GM12878 (cell line): ENCODE measurements around the gene EHD1. TPM values are rescaled to one million over a fixed set of nuclear protein-coding genes. Genes with fewer than 3 reads are reported as not detected.

Experiments
- BHLHE40 ChIP-seq, 2 experiments: fragments of 450-650 bp in 1 of 2; IDR thresholded peaks; 2 replicates each; pipeline ENCODE4 v1.6.1; 2011 to 2017; ENCODE audit warnings: low read depth in 2 of 2, borderline replicate concordance in 1 of 2, improper control_type of control experiment in 1 of 2, low read length in 1 of 2, mild to moderate bottlenecking in 1 of 2
- CHD4 ChIP-seq: fragments of 200-600 bp; sonication (generic); IDR thresholded peaks from 2 replicates; pipeline ENCODE4 v1.6.1; 2016; ENCODE audit warnings: mild to moderate bottlenecking
- CUX1 ChIP-seq: IDR thresholded peaks from 2 replicates; pipeline ENCODE4 v1.6.1; 2012; ENCODE audit warnings: improper control_type of control experiment, low read depth, low read length; ENCODE audit not compliant: insufficient replicate concordance
- EP300 ChIP-seq, 2 experiments: fragments of 150-350 bp in 1 of 2; IDR thresholded peaks; 2 replicates each; pipeline ENCODE4 v1.6.1; 2011 to 2012; ENCODE audit warnings: low read depth in 2 of 2, low read length in 2 of 2, borderline replicate concordance in 1 of 2, improper control_type of control experiment in 1 of 2, inconsistent platforms in 1 of 2; ENCODE audit not compliant: control insufficient read depth in 1 of 2
- GATAD2B ChIP-seq: fragments of 450-650 bp; conservative IDR thresholded peaks from 2 replicates; pipeline ENCODE4 v1.6.1; 2017; ENCODE audit warnings: low read depth, mild to moderate bottlenecking, moderate library complexity
- HDAC6 ChIP-seq: fragments of 200-600 bp; sonication (generic); IDR thresholded peaks from one replicate; pipeline ENCODE4 v1.8.0; 2017; ENCODE audit warnings: antibody characterized with exemption; ENCODE audit not compliant: unreplicated experiment
- JUNB ChIP-seq: IDR thresholded peaks from 2 replicates; pipeline ENCODE4 v1.6.1; 2016; ENCODE audit warnings: antibody characterized with exemption, mild to moderate bottlenecking
- KLF5 ChIP-seq: fragments of 450-650 bp; IDR thresholded peaks from 2 replicates; pipeline ENCODE4 v1.6.1; 2014; ENCODE audit warnings: mild to moderate bottlenecking; ENCODE audit not compliant: partially characterized antibody
- LARP7 ChIP-seq: fragments of 450-650 bp; IDR thresholded peaks from 2 replicates; pipeline ENCODE4 v1.6.1; 2017; ENCODE audit warnings: mild to moderate bottlenecking
- PBX3 ChIP-seq: IDR thresholded peaks from 2 replicates; pipeline ENCODE4 v1.6.1; 2011; ENCODE audit warnings: mild to moderate bottlenecking, low read depth, low read length, moderate library complexity; ENCODE audit not compliant: insufficient replicate concordance
- RBBP5 ChIP-seq: fragments of 200-600 bp; sonication (generic); conservative IDR thresholded peaks from 2 replicates; pipeline ENCODE4 v1.6.1; 2016
- RELA ChIP-seq: fragments of 450-650 bp; IDR thresholded peaks from 2 replicates; pipeline ENCODE4 v1.8.0; 2014; ENCODE audit warnings: borderline replicate concordance; ENCODE audit not compliant: partially characterized antibody
- REST ChIP-seq: IDR thresholded peaks from 2 replicates; pipeline ENCODE4 v1.6.1; 2012; ENCODE audit warnings: mild to moderate bottlenecking, low read depth, low read length
- RUNX3 ChIP-seq: IDR thresholded peaks from 2 replicates; pipeline ENCODE4 v1.6.1; 2012; ENCODE audit warnings: low read length, inconsistent platforms
- SMAD5 ChIP-seq: IDR thresholded peaks from 2 replicates; pipeline ENCODE4 v1.6.1; 2016; ENCODE audit warnings: antibody characterized with exemption, low read depth
- SPI1 ChIP-seq: IDR thresholded peaks from 2 replicates; pipeline ENCODE4 v1.6.1; 2011; ENCODE audit warnings: low read depth, mild to moderate bottlenecking, low read length, moderate library complexity, borderline replicate concordance; ENCODE audit not compliant: insufficient read depth
- SUPT20H ChIP-seq: IDR thresholded peaks from 2 replicates; pipeline ENCODE4 v1.6.1; 2011; ENCODE audit warnings: low read depth, mild to moderate bottlenecking, low read length, moderate library complexity, borderline replicate concordance; ENCODE audit not compliant: control insufficient read depth
- YBX1 ChIP-seq: fragments of 450-650 bp; IDR thresholded peaks from 2 replicates; pipeline ENCODE4 v1.6.1; 2016; ENCODE audit warnings: antibody characterized with exemption
- ZNF207 ChIP-seq: fragments of 450-650 bp; IDR thresholded peaks from 2 replicates; pipeline ENCODE4 v1.6.1; 2014; ENCODE audit warnings: antibody characterized with exemption, mild to moderate bottlenecking, borderline replicate concordance
- ZNF622 ChIP-seq: fragments of 450-650 bp; IDR thresholded peaks from 2 replicates; pipeline ENCODE4 v1.6.1; 2017; ENCODE audit warnings: mild to moderate bottlenecking, inconsistent platforms
- polyA plus RNA-seq, 11 experiments: library from polyadenylated mRNA; depleted of rRNA in 4 of 11; unstranded in 6 of 11; stranded (reverse) in 5 of 11; fragments of >200 nt; fragmentation: Nextera tagmentation in 4 of 11; fragmentation: Illumina TruSeq in 1 of 11; extraction: Ambion mirVana in 4 of 11; extraction: Trizol in 1 of 11; gene quantifications; 1 replicate in 1 of 11; 2 replicates in 10 of 11; pipeline versions ENCODE4 v1.2.1 to v1.2.3, GENCODE V29; 2011 to 2016; ENCODE audit warnings: inconsistent platforms in 2 of 11, missing spikeins in 2 of 11, low read depth in 1 of 11
- total RNA-seq, 4 experiments: library from RNA; depleted of rRNA in 3 of 4; stranded (reverse); fragments of >200 nt in 3 of 4; fragmentation: Illumina TruSeq in 1 of 4; extraction: Trizol in 1 of 4; gene quantifications; 2 replicates each; pipeline versions ENCODE4 v1.2.1 to v1.2.3, GENCODE V29; 2013 to 2021

Gene EHD1
- total and polyA plus RNA-seq, 10 of the 15 experiments (the other 5 are each of a cell fraction or from before 2014, with no cell fraction given): 1.0 to 165 (median 66.5) TPM

GRCh38 chr11:64868904-64869570 lies 9.4 kb downstream of the EHD1 start (continued):
- TF ChIP-seq HDAC6 (no peak), ZNF622 (no peak), CHD4 (no peak), REST (no peak), GATAD2B (no peak), EP300 (IDR thresholded peaks at IDR 0.05; ENCODE audit: borderline replicate concordance in 1 of 2, control insufficient read depth in 1 of 2, low read depth in 2 of 2, low read length in 2 of 2) (no peak), YBX1 (no peak), RUNX3 (no peak), ZNF207 (no peak), RELA (peak; percentile 32), JUNB (no peak), BHLHE40 (IDR thresholded peaks at IDR 0.05; ENCODE audit: borderline replicate concordance in 1 of 2, low read depth in 2 of 2, low read length in 1 of 2) (no peak), KLF5 (no peak), PBX3 (no peak), RBBP5 (no peak), SPI1 (no peak), CUX1 (no peak), SUPT20H (no peak), LARP7 (no peak), SMAD5 (0 out of 2 replicates have a peak, but pooled peaks have one; percentile 39)
